Measurements from ENCODE around the gene CNNM2.

CNNM2 gene

DNA sequence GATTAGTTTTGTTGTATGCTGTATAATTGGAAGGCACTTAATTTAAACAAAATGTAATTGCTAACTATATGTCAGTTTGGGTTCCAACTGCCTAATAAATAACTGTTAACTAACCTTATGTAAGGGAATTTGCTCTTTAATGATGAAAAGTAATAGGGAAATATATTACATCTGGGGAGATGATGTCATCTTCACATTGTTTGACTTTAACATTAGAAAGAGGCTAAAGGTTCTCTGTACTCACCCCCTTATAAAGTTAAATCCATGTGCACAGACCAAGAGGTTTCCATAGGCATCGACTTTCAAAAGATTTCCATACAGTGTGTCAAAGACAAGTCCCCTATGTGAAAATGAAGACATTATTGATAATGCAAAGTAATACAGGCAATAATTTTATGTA is 187.4 kb downstream of the CNNM2 start:
- no peak overlapping the region for H3K27ac ChIP-seq
- no peak for TF ChIP-seq ZFX (IDR thresholded peaks at IDR 0.05)
- TF ChIP-seq, protein P1, sequence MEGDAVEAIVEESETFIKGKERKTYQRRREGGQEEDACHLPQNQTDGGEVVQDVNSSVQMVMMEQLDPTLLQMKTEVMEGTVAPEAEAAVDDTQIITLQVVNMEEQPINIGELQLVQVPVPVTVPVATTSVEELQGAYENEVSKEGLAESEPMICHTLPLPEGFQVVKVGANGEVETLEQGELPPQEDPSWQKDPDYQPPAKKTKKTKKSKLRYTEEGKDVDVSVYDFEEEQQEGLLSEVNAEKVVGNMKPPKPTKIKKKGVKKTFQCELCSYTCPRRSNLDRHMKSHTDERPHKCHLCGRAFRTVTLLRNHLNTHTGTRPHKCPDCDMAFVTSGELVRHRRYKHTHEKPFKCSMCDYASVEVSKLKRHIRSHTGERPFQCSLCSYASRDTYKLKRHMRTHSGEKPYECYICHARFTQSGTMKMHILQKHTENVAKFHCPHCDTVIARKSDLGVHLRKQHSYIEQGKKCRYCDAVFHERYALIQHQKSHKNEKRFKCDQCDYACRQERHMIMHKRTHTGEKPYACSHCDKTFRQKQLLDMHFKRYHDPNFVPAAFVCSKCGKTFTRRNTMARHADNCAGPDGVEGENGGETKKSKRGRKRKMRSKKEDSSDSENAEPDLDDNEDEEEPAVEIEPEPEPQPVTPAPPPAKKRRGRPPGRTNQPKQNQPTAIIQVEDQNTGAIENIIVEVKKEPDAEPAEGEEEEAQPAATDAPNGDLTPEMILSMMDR (conservative IDR thresholded peaks at IDR 0.05) = no peak

DNA sequence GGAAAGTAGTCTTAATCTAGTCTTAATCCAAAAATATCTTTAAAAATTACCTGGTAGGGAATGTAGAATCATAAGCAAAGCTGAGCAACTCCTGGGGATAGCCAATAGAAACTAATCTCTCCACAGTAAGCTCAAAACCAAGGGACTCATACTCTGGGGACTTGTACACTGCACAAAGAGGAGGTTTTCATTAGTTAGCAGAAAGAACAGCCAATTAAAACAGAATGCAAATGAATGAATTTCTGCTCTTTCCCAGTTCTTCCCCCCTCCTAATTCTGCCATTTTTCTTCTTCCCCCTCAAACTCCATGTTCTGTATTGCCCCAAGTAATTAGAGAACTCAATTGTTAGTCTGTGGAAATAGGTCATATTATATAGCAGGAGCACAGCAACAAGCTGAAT is 188.4 kb downstream of the CNNM2 start:
- TF ChIP-seq, protein P1 (conservative IDR thresholded peaks at IDR 0.05) = no peak
- no peak overlapping the region for H3K27ac ChIP-seq

DNA sequence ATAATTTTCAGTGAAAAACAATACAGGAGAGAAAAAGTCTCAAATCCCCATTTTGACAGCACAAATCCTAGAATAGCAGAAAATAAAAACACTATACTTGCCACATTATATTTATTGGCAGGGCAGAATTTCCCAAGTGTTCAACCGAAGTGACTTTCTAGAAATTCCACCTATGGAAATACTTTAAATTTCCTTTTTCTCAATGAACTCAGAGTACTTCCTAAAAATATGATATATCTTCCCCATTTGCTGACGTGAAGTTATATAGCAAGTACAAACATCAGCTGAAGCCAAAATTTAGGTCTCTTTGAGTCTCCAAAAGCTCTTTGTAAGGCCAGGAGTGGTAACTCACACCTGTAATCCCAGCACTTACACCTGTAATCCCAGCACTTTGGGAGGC is 191.7 kb downstream of the CNNM2 start:
- TF ChIP-seq ZFX (IDR thresholded peaks at IDR 0.05) = no peak
- TF ChIP-seq, protein P1 (conservative IDR thresholded peaks at IDR 0.05) = no peak
- no peak overlapping the region for H3K27ac ChIP-seq

DNA sequence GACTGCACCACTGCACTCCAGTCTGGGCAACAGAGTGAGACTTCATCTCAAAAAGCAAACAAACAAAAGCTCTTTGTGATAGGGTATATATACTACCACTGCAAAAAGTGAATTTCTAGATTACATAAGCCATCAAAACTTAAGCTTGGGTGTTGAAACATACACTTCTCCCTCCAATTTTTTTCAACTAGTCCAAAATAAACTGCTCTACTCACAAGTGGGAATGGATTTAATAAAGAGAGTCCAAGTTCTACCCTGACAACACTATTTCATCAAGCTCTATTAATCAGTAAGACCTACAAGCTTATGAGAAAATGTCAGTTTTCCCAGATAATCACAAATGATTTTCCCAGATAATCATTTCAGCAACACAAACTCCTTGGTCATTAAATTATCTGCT is 192.3 kb downstream of the CNNM2 start:
- H3K27ac ChIP-seq = no peak overlapping the region

DNA sequence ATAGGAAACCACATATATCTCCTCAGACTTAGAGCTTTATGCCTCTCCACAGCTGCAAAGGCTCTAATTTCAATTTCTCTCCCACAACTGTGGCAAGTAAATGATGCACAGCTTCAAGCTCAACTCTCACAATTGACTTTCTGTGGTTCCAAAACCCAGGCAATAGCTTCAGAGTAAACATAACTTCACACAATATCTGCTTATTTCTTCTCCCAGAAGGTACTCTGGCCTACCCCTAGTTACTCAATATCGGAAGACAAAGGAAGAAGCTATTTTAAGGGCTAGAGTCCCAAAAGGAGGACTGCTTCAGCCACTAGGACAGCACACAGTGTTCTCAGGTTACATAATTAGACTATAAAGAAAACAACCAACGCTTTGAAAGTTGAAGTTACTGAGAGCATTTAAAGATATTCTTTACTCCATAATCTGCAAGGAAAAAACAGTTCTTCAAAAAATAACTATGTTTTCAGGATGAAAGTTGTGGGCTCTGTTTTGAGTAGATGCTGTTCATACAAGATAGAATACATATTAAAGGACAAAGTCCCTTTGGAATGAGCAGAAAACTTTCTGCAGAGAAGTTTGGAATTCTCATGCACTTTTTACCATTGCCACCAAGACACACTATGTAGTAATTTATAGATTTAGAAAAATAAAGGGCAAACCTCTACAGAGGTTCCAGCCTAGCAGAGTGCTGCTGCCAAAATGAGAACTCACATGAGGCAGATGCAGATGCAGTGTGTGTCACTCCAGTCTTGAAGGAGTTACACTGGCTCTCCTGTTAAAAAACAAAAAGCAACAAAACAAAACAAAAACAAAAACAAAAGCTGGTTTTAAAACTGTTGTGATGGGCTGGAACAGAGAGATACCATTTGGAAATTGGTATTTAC is 193.2 kb downstream of the CNNM2 start:
- no peak overlapping the region for H3K27ac ChIP-seq
- TF ChIP-seq ZFX (IDR thresholded peaks at IDR 0.05) = no peak

More for the DNA sequence above, 192.3 kb downstream of the CNNM2 start:
- TF ChIP-seq ZFX (IDR thresholded peaks at IDR 0.05) = no peak
- TF ChIP-seq, protein P1 (conservative IDR thresholded peaks at IDR 0.05) = no peak

DNA sequence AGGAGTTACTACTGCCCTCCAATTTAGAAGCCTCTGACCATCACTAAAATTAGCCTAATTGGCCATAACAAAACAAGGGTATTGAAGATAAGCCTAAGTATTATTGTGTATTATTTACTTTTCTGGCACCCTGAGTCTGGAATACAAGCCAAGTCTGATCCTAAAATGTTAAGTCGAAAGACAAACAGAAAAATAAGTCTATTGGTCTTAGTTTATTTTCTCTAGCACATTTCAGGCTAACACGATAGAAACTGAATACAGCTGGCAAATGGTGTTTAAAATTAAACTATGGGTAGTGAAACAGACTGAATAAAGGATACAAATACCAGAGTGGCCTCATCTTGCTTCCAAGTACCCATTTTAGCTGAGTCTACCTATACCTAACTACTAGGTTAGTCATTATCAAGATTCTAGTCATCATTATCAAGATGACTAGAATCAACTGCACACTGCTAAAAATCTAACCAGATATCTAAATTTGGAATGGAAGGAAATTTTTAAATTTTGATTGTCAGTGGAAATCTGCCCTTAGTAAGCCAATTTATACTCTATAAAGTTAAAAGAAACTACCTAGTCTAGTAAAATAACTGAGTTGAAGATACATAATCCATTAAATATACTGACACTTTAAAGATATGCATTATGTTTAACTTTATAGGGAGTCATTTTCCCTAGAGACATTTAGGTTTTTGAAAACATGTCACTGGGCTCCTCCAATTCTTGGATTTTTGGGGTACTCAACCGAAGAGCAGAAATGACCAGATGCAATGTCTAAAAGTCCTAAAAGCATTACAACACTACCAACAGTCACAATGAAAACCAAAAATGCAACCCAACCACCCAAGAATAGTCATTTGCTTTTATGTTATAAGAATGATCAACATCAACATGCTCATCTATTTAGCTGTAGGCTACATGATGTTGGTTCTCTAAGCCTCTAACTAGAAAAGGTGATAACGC is 194.1 kb downstream of the CNNM2 start:
- H3K27ac ChIP-seq = no peak overlapping the region
- no peak for TF ChIP-seq ZFX (IDR thresholded peaks at IDR 0.05)
- TF ChIP-seq, protein P1 (conservative IDR thresholded peaks at IDR 0.05) = no peak

DNA sequence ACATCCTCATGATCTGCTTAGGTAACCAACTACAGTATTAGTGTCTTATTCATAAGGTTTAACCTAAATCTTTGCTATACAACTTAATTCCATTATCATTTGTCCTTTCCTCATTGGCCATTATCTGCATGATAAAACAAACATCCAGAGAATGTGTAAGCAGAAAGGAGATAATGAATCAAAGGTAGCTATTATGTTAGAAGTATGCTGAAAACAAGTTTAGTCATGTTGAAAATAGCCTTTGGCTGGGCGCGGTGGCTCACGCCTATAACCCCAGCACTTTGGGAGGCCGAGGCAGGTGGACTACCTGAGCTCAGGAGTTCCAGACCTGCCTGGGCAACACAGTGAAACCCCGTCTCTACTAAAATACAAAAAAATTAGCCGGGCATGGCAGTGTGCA is 196.8 kb downstream of the CNNM2 start:
- no peak overlapping the region for H3K27ac ChIP-seq

More for the DNA sequence above, 196.8 kb downstream of the CNNM2 start:
- TF ChIP-seq, protein P1 (conservative IDR thresholded peaks at IDR 0.05) = no peak
- TF ChIP-seq ZFX (IDR thresholded peaks at IDR 0.05) = no peak
